Measurements from ENCODE around the gene KLHDC4. TPM values are rescaled to one million over a fixed set of nuclear protein-coding genes. Genes with fewer than 3 reads are reported as not detected.

The KLHDC4 gene
- total and polyA plus RNA-seq, 9 of the 15 experiments (the other 6 are each of a cell fraction or from before 2014, with no cell fraction given), result 1.3 to 68.1 (median 32.8) TPM

GRCh38 chr16:87778830-87779579, 13.2 kb upstream of the KLHDC4 start:
- 24% methylated on average over 41 of the region's 41 CpGs for WGBS (ENCODE audit: insufficient coverage, low coverage, missing lambda C conversion rate)
- Histone ChIP-seq H3K27me3 (ENCODE audit: control insufficient read depth in 2 of 2, insufficient read depth in 2 of 2, low read length in 2 of 2) (no peaks in the 10 kb centered on the region), H3K9me3 (replicated peaks; ENCODE audit: control insufficient read depth, insufficient read depth, low read depth, low read length) (no peaks in the 10 kb centered on the region), H3K79me2 (ENCODE audit: control insufficient read depth, insufficient read depth, low read length) (no peaks in the 10 kb centered on the region), H3K4me2 (ENCODE audit: insufficient read depth, low read length) (peak overlapping the region; percentile 61), H4K20me1 (replicated peaks; ENCODE audit: control insufficient read depth, insufficient read depth, low read length) (no peaks in the 10 kb centered on the region), H3K36me3 (ENCODE audit: control insufficient read depth, insufficient read depth, low read length) (no peaks in the 10 kb centered on the region), H3K9me1 (ENCODE audit: control insufficient read depth, insufficient read depth, low read length) (no peaks in the 10 kb centered on the region), H3K9ac (ENCODE audit: insufficient read depth in 1 of 2, low read depth in 2 of 2, low read length in 2 of 2) (peak overlapping the region; percentile 86; a peak in 3 of 4 replicates), H3K27ac (ENCODE audit: extremely low read depth, low read depth, low read length) (peak overlapping the region; percentile 89), H3K4me1 (replicated peaks in 1 of 2; ENCODE audit: control insufficient read depth in 2 of 2, insufficient read depth in 2 of 2, low read length in 2 of 2) (peaks cover 39 to 48% of the 10 kb centered on the region in 2 experiments), H3K4me3 (no peak overlapping the region), H2AFZ (ENCODE audit: low read depth, low read length) (peak overlapping the region; percentile 96)
- ChIA-PET POLR2A (interaction anchor here (0.6 to 3.5 kb wide), 15 partner anchors 14 to 634 kb away, joined by 3 to 18 read pairs (median 4); partner anchors contain the start of gene SLC7A5), CTCF (ENCODE audit: low intra/inter-chr PET ratio) (interaction anchor here (0.6 to 4.1 kb wide), 5 partner anchors 71 to 557 kb away, joined by 3 to 31 read pairs (median 3); no protein-coding TSS in a partner anchor)
- peak; percentile 79 to 95 (median 84) for DNase-seq (ENCODE audit: extremely low read depth in 1 of 4, low spot score in 3 of 4)
- intact Hi-C loops (cut with micrococcal nuclease), result loop anchor here (1.0 kb wide), 3 partner anchors 75 to 130 kb away; no protein-coding TSS in a partner anchor
- BruUV-seq (replicated peaks), result TSS peak; percentile 68
- in situ Hi-C loops (cut with MboI), result loop anchor here (5.0 kb wide), 1 partner anchor 93 kb away; no protein-coding TSS in a partner anchor
- peak; percentile 84 for FAIRE-seq
- ATAC-seq, result peak; percentile 85
- TF ChIP-seq SMARCC2 (IDR thresholded peaks at IDR 0.05; ENCODE audit: low read depth) (no peak), KAT8 (IDR thresholded peaks at IDR 0.05; ENCODE audit: low read depth) (no peak), MXD1 (CRISPR knock-in tag; IDR thresholded peaks at IDR 0.05; ENCODE audit: borderline replicate concordance, poor library complexity, severe bottlenecking) (no peak), RCOR1 (IDR thresholded peaks at IDR 0.05; ENCODE audit: borderline replicate concordance in 1 of 2, low read depth in 2 of 2, low read length in 2 of 2) (peak in 1 of 2 experiments; percentile 96; a peak in 2 of 4 replicates), DMBX1 (CRISPR knock-in tag; IDR thresholded peaks at IDR 0.05; ENCODE audit: borderline replicate concordance) (peak; percentile 96), THRB (CRISPR knock-in tag; conservative IDR thresholded peaks at IDR 0.05) (no peak), NCOA2 (IDR thresholded peaks at IDR 0.05; ENCODE audit: partially characterized antibody in 2 of 2) (no peak), HMBOX1 (IDR thresholded peaks at IDR 0.05) (no peak), CREB1 (IDR thresholded peaks at IDR 0.05) (no peak), CREB1 (CRISPR knock-in tag; IDR thresholded peaks at IDR 0.05) (no peak), ATF6 (CRISPR knock-in tag; IDR thresholded peaks at IDR 0.05) (peak; percentile 65; the same call in 1 of the 2 replicates), ZNF354B (CRISPR knock-in tag; IDR thresholded peaks at IDR 0.05) (no peak), KLF6 (CRISPR knock-in tag; IDR thresholded peaks at IDR 0.05; ENCODE audit: borderline replicate concordance) (peak; percentile 89), POLR2AphosphoS5 (IDR thresholded peaks at IDR 0.05; ENCODE audit: control insufficient read depth, insufficient read depth, low read depth, low read length) (no peak), ARHGAP35 (IDR thresholded peaks at IDR 0.05; ENCODE audit: partially characterized antibody) (no peak), SP2 (IDR thresholded peaks at IDR 0.05; ENCODE audit: extremely low read depth, low read depth, low read length, poor library complexity, severe bottlenecking) (no peak)
